ENCODE data around the gene C19orf38.

C19orf38 gene, protein sequence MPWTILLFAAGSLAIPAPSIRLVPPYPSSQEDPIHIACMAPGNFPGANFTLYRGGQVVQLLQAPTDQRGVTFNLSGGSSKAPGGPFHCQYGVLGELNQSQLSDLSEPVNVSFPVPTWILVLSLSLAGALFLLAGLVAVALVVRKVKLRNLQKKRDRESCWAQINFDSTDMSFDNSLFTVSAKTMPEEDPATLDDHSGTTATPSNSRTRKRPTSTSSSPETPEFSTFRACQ

DNA sequence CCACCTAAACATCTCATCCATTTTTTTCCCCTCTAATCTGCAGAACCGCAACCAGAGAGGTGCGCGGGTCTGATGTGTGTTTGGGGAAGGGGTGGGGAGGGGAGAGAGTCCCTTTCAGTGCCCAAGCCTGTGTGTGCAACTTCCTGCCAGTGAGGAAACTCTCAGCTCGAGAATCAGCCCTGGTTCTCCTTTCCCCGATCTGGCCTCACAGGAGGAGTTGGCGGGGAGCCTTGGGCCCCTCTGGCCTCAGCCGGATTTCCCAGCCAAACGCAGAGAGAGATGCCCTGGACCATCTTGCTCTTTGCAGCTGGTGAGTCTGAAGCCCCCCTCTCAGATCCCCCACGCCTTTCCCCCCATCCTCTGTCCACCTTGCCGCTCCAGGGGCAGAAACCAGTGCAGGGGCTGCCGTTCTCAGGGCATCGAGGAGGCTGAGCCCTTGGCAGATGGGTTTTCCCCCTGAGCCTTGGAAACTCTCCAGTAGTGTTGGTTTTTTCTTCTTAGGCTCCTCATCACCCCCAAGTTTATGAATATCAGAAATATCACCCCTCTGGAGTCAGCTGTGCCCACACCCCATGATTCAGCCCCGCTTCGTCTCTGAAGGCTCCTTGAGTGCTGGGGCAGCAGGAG lies at the start of gene C19orf38:
TSS of gene C19orf38 (plus strand) at position 186 of the 627 bp plus-strand sequence. CDS start at position 280, 94 bp downstream.
- DNase-seq (ENCODE audit: extremely low read depth, low read depth), result no peak
- TF ChIP-seq, protein P1, sequence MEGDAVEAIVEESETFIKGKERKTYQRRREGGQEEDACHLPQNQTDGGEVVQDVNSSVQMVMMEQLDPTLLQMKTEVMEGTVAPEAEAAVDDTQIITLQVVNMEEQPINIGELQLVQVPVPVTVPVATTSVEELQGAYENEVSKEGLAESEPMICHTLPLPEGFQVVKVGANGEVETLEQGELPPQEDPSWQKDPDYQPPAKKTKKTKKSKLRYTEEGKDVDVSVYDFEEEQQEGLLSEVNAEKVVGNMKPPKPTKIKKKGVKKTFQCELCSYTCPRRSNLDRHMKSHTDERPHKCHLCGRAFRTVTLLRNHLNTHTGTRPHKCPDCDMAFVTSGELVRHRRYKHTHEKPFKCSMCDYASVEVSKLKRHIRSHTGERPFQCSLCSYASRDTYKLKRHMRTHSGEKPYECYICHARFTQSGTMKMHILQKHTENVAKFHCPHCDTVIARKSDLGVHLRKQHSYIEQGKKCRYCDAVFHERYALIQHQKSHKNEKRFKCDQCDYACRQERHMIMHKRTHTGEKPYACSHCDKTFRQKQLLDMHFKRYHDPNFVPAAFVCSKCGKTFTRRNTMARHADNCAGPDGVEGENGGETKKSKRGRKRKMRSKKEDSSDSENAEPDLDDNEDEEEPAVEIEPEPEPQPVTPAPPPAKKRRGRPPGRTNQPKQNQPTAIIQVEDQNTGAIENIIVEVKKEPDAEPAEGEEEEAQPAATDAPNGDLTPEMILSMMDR (IDR thresholded peaks at IDR 0.05; ENCODE audit: low read depth, low read length), result no peak

DNA sequence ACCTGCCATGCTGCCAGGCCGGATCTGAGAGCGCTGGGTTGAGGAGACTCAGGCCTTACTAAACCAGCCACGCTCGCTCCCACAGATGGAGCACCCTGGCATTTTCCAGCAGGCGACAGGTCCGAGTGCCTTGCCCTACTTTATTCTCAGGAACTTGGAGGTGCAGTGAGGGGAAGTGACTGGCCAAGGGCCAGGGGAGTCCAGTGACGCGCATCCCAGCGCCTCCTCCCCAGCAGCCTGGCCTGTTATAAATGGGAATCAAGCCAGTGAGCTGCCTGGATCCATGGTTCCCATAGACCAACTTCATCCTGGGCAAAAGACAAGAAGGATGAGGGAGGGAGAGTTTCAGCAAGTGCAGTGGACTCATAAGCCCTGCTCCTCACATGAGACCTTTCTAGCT lies 47.7 kb upstream of the C19orf38 start:
- no peak for DNase-seq (ENCODE audit: extremely low read depth, low read depth)
- TF ChIP-seq, protein P1 (IDR thresholded peaks at IDR 0.05; ENCODE audit: low read depth, low read length), result no peak

DNA sequence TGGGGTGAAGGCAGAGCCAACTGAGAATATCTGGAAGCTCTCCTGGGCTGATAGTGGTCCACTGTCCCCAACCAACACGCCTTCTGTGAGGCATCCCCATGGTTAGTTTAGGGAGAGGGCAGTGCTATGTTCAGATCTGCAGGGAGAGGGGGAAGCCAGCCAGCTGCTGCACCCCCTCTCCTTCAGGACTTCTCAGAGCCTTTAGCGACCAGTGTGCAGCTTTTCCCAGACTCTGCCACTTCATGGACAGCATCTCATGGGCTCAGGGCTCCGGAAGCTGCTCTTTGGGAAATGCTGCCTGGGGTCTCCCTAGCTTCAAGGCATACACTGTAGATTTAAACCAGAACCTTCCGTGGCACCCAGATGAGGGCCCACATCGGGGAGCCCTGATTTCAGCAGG lies 45.7 kb upstream of the C19orf38 start:
- DNase-seq (ENCODE audit: extremely low read depth, low read depth), result no peak
- TF ChIP-seq, protein P1 (IDR thresholded peaks at IDR 0.05; ENCODE audit: low read depth, low read length), result no peak

DNA sequence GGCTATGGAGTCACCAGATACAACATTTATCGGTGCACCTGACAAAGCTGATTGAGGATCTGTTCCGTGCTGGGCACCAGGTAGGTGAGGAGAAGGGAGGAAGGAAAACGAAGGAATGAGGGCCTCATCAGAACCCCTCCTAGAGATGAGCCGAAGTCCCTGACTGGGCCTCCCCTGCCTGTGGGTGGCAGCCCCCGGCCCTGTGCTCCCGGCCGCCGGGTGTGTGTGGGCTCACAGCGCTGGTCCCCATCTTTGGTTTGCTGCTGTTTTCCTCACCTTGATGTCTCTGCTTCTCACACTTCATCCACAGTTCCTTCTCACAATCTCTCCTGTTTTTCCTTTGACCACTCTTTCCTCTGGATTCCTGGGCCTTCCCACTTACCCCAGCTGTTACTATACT lies 45.0 kb upstream of the C19orf38 start:
- no peak for DNase-seq (ENCODE audit: extremely low read depth, low read depth)
- TF ChIP-seq, protein P1 (IDR thresholded peaks at IDR 0.05; ENCODE audit: low read depth, low read length), result no peak

DNA sequence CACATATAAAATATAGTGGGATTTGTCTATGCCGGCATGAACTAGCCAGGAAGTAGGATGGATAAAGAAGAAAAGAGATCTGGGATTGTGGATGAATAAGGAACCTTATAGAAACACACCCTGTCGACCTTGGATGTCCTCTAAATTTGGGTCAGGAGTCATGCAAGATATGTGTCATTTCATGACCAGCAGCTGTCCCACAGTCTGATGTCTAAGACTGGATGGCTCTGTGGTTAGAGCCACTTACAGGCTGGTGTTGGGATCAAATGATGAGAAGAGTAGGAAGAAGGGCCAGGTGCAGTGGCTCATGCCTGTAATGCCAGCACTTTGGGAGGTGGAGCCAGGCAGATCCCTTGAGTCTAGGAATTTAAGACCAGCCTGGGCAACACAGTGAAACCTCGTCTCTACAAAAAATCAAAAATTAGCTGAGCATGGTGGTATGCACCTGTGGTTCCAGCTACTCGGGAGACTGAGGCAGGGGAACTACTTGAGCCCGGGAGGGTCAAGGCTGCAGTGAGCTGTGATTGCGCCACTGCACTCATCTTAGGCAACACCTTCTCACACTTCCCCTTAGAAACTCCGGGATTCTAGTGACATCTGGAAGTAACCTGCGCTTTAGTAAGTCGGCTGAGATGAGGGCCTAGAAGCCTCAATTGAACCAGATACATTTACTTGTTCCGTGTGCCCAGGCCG lies 43.0 kb upstream of the C19orf38 start:
- TF ChIP-seq, protein P1 (IDR thresholded peaks at IDR 0.05; ENCODE audit: low read depth, low read length), result no peak
- DNase-seq (ENCODE audit: extremely low read depth, low read depth), result no peak

DNA sequence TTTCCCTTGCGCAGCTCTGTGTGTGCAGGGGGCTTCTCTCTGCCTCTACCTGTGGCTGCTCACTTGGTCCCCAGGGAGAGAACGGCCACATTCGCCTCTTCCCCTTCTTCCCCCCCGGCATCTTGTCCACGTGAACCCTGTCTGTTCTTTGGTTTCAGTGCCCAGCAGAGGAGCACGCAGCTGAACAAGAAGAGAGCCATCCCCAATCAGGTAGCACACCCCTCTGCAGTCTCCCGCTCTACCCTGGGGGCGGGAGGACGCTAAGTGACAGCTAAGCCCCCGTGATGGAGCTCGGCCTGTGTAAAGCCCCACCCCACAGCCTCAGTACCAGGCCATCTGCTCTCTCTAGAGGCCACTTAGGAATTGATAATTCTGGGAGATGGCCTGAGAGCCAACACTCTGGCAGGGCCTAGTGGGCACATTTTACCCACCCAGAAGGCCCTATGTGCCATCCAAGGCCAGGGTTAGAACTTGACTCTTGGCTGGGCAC lies 42.4 kb upstream of the C19orf38 start:
- DNase-seq (ENCODE audit: extremely low read depth, low read depth), result no peak

More for the DNA sequence above, 42.4 kb upstream of the C19orf38 start:
- TF ChIP-seq, protein P1 (IDR thresholded peaks at IDR 0.05; ENCODE audit: low read depth, low read length), result no peak

Data from AG09319 (cell line).